ENCODE data around the gene ANK2. TPM values are rescaled to one million over a fixed set of nuclear protein-coding genes. Genes with fewer than 3 reads are reported as not detected.

Gene ANK2
- total and polyA plus RNA-seq, 4 donors: 0.32 to 2.2 (median 1.0) TPM

GRCh38 chr4:113053883-113054282 is 4.4 kb downstream of the ANK2 start:
- H3K27ac ChIP-seq (ENCODE audit: low read depth in 1 of 2, low read length in 2 of 2): no peak overlapping the region
- H3K27me3 ChIP-seq (ENCODE audit: control insufficient read depth in 4 of 4, insufficient read depth in 4 of 4, low read length in 3 of 4): no peaks in the 10 kb centered on the region
- no peak for DNase-seq (ENCODE audit: low spot score)
- H3K4me3 ChIP-seq (ENCODE audit: low read depth in 1 of 3, low read length in 3 of 3): no peak overlapping the region
- TF ChIP-seq CTCF (IDR thresholded peaks at IDR 0.05; ENCODE audit: low read depth, low read length, missing input control) (no peak), RAD21 (IDR thresholded peaks at IDR 0.05) (no peak), REST (IDR thresholded peaks at IDR 0.05) (no peak), JUND (IDR thresholded peaks at IDR 0.05) (no peak)
- no peaks in the 10 kb centered on the region for H3K9me3 ChIP-seq (ENCODE audit: control insufficient read depth in 4 of 4, low read length in 3 of 4)
- H3K36me3 ChIP-seq (ENCODE audit: control insufficient read depth in 4 of 4, insufficient read depth in 3 of 4, low read depth in 1 of 4, low read length in 3 of 4): no peaks in the 10 kb centered on the region
- no peak overlapping the region for H3K9ac ChIP-seq (ENCODE audit: low read depth in 1 of 2, low read length in 2 of 2)
- H3K4me1 ChIP-seq (ENCODE audit: control insufficient read depth in 4 of 4, insufficient read depth in 4 of 4, low read length in 3 of 4): no peaks in the 10 kb centered on the region

- no peak overlapping the region for H3K27ac ChIP-seq (ENCODE audit: low read depth in 1 of 2, low read length in 2 of 2)
- no peak for DNase-seq (ENCODE audit: low spot score)
- no peak overlapping the region for H3K4me3 ChIP-seq (ENCODE audit: low read depth in 1 of 3, low read length in 3 of 3)
- no peaks in the 10 kb centered on the region for H3K27me3 ChIP-seq (ENCODE audit: control insufficient read depth in 4 of 4, insufficient read depth in 4 of 4, low read length in 3 of 4)
- TF ChIP-seq SP1 (IDR thresholded peaks at IDR 0.05): no peak
- TF ChIP-seq HNF4A (conservative IDR thresholded peaks at IDR 0.05): no peak
- no peaks in the 10 kb centered on the region for H3K9me3 ChIP-seq (ENCODE audit: control insufficient read depth in 4 of 4, low read length in 3 of 4)
- H3K4me1 ChIP-seq (ENCODE audit: control insufficient read depth in 4 of 4, insufficient read depth in 4 of 4, low read length in 3 of 4): no peaks in the 10 kb centered on the region
- WGBS: 72% methylated on average over 2 of the region's 2 CpGs
- H3K9ac ChIP-seq (ENCODE audit: low read depth in 1 of 2, low read length in 2 of 2): no peak overlapping the region
- H3K36me3 ChIP-seq (ENCODE audit: control insufficient read depth in 4 of 4, insufficient read depth in 3 of 4, low read depth in 1 of 4, low read length in 3 of 4): no peaks in the 10 kb centered on the region
These were observed 6.9 kb downstream of the ANK2 start for GRCh38 chr4:113056318-113056717.

- Histone ChIP-seq H3K9me3 (ENCODE audit: control insufficient read depth in 4 of 4, low read length in 3 of 4) (no peaks in the 10 kb centered on the region), H3K9ac (ENCODE audit: low read depth in 1 of 2, low read length in 2 of 2) (no peak overlapping the region)
- no peak for TF ChIP-seq HNF4G (IDR thresholded peaks at IDR 0.05)
- TF ChIP-seq JUND (IDR thresholded peaks at IDR 0.05): no peak
- TF ChIP-seq RXRA (IDR thresholded peaks at IDR 0.05): no peak
- TF ChIP-seq FOXA2 (IDR thresholded peaks at IDR 0.05): no peak
- no peak for TF ChIP-seq NR2F2 (IDR thresholded peaks at IDR 0.05)
These were observed 8.4 kb downstream of the ANK2 start for GRCh38 chr4:113057891-113058290.

More at GRCh38 chr4:113057891-113058290, 8.4 kb downstream of the ANK2 start:
- DNase-seq (ENCODE audit: low spot score): no peak
- Histone ChIP-seq H3K4me1 (ENCODE audit: control insufficient read depth in 4 of 4, insufficient read depth in 4 of 4, low read length in 3 of 4) (no peaks in the 10 kb centered on the region), H3K4me3 (ENCODE audit: low read depth in 1 of 3, low read length in 3 of 3) (no peak overlapping the region), H3K27me3 (ENCODE audit: control insufficient read depth in 4 of 4, insufficient read depth in 4 of 4, low read length in 3 of 4) (no peaks in the 10 kb centered on the region), H3K27ac (ENCODE audit: low read depth in 1 of 2, low read length in 2 of 2) (no peak overlapping the region), H3K36me3 (ENCODE audit: control insufficient read depth in 4 of 4, insufficient read depth in 3 of 4, low read depth in 1 of 4, low read length in 3 of 4) (no peaks in the 10 kb centered on the region)
- 93% methylated on average over 1 of the region's 1 CpG for WGBS

Data from liver (tissue), 9 donors.